Measurements from ENCODE around the gene PAF1. TPM values are rescaled to one million over a fixed set of nuclear protein-coding genes. Genes with fewer than 3 reads are reported as not detected.

Gene PAF1
- polyA plus RNA-seq, 2 of the 4 experiments (the other 2 are of a cell fraction): 103 to 110 TPM

GRCh38 chr19:39390751-39391437 is at the start of gene PAF1, which contains the start of gene MED29 (continued):
- no peak for TF ChIP-seq HES2 (IDR thresholded peaks at IDR 0.05)
- 0 out of 2 replicates have a peak, but pooled peaks have one; percentile 29 for TF ChIP-seq KDM5A (IDR thresholded peaks at IDR 0.05)
- peak; percentile 83 for TF ChIP-seq E2F6 (IDR thresholded peaks at IDR 0.05; ENCODE audit: borderline replicate concordance, low read depth)
- no peak for TF ChIP-seq RNF2 (IDR thresholded peaks at IDR 0.05; ENCODE audit: borderline replicate concordance, low read depth)
- peak in 1 of 2 experiments; percentile 74; a peak in 2 of 4 replicates for TF ChIP-seq CEBPB (IDR thresholded peaks at IDR 0.05)
- TF ChIP-seq ZSCAN20 (CRISPR knock-in tag; IDR thresholded peaks at IDR 0.05): no peak
- peak; percentile 99 for TF ChIP-seq POLR2A (IDR thresholded peaks at IDR 0.05; ENCODE audit: low read length)
- peak; percentile 15 for TF ChIP-seq MYC (IDR thresholded peaks at IDR 0.05; ENCODE audit: borderline replicate concordance, low read length)
- no peak for TF ChIP-seq REST (IDR thresholded peaks at IDR 0.05)
- no peak for TF ChIP-seq CBX2 (IDR thresholded peaks at IDR 0.05; ENCODE audit: borderline replicate concordance, low read depth)
- TF ChIP-seq ZFP36 (IDR thresholded peaks at IDR 0.05; ENCODE audit: borderline replicate concordance, partially characterized antibody): no peak
- TF ChIP-seq CTCF (IDR thresholded peaks at IDR 0.05): no peak
- TF ChIP-seq HOXA7 (CRISPR knock-in tag; IDR thresholded peaks at IDR 0.05): no peak
- TF ChIP-seq RFX5 (IDR thresholded peaks at IDR 0.05): peak; percentile 74; the same call in 1 of the 2 replicates
- no peak for TF ChIP-seq ZC3H11A (IDR thresholded peaks at IDR 0.05)
- 0 out of 2 replicates have a peak, but pooled peaks have one; percentile 57 for TF ChIP-seq HOXB5 (CRISPR knock-in tag; IDR thresholded peaks at IDR 0.05)

GRCh38 chr19:39438270-39438934 is 47.5 kb upstream of the PAF1 start:
- Histone ChIP-seq H3K4me1 (peaks cover 44% of the 10 kb centered on the region), H3K4me2 (peak overlapping the region; percentile 31), H3K9me3 (no peaks in the 10 kb centered on the region), H3K27ac (peak overlapping the region; percentile 56 to 68; a peak in 5 of 6 replicates), H3K4me3 (no peak overlapping the region)
- CTCF ChIA-PET: interaction anchor here (0.6 to 14.2 kb wide), 17 partner anchors 10 to 462 kb away, joined by 3 to 279 read pairs (median 15); partner anchors contain the start of genes EID2, EID2B and PLEKHG2
- WGBS (ENCODE audit: missing lambda C conversion rate): 68% methylated on average over 9 of the region's 9 CpGs
- DNase-seq (ENCODE audit: low read depth in 1 of 2, low spot score in 1 of 2) (no peak), FAIRE-seq (no peak), ATAC-seq (no peak)
- TF ChIP-seq ATOH8 (CRISPR knock-in tag; IDR thresholded peaks at IDR 0.05; ENCODE audit: low read depth) (no peak), ZSCAN20 (CRISPR knock-in tag; IDR thresholded peaks at IDR 0.05) (no peak), ZC3H11A (IDR thresholded peaks at IDR 0.05) (peak; percentile 69; the same call in 1 of the 2 replicates), KDM1A (IDR thresholded peaks at IDR 0.05; ENCODE audit: low read depth) (no peak), CEBPB (IDR thresholded peaks at IDR 0.05) (peak; percentile 77 to 86), PBX3 (IDR thresholded peaks at IDR 0.05) (no peak), HDAC2 (IDR thresholded peaks at IDR 0.05) (no peak), NPAS2 (CRISPR knock-in tag; IDR thresholded peaks at IDR 0.05; ENCODE audit: borderline replicate concordance) (no peak), CBX2 (IDR thresholded peaks at IDR 0.05; ENCODE audit: borderline replicate concordance, low read depth) (no peak), FOSL2 (IDR thresholded peaks at IDR 0.05) (no peak), FOSL2 (CRISPR knock-in tag; IDR thresholded peaks at IDR 0.05) (peak; percentile 39; the same call in 1 of the 2 replicates)
- POLR2A ChIA-PET: interaction anchor here (0.8 to 1.2 kb wide), 3 partner anchors 10 to 47 kb away, joined by 3 to 5 read pairs (median 4); partner anchors contain the start of genes MED29 and PAF1
